DND-41 (cell line): ENCODE results near the gene USP46.

Experiments
- ATAC-seq: fragments of 200-7000 bp; cut with Tn5 transposase; 3 replicates; pipeline ENCODE4 v1.9.1; 2021; ENCODE audit warnings: low read depth; ENCODE audit not compliant: insufficient read depth
- DNase-seq: peaks from one replicate; pipeline ENCODE4 v3.0.0-alpha.2; 2020
- H2AFZ ChIP-seq: 2 replicates; pipeline ENCODE4 v1.6.0; 2012; ENCODE audit warnings: low read depth, low read length
- H3K27ac ChIP-seq: 2 replicates; pipeline ENCODE4 v1.5.1; 2012; ENCODE audit warnings: low read length, inconsistent platforms
- H3K27me3 ChIP-seq: fragments of 200-600 bp; sonication (generic); 2 replicates; pipeline ENCODE4 v1.6.0; 2012; ENCODE audit warnings: low read length, mild to moderate bottlenecking, inconsistent platforms; ENCODE audit not compliant: insufficient read depth, poor library complexity
- H3K36me3 ChIP-seq: 2 replicates; pipeline ENCODE4 v1.5.1; 2012; ENCODE audit warnings: low read length, inconsistent platforms; ENCODE audit not compliant: insufficient read depth
- H3K4me1 ChIP-seq: 2 replicates; pipeline ENCODE4 v1.5.1; 2012; ENCODE audit warnings: mild to moderate bottlenecking, low read length; ENCODE audit not compliant: insufficient read depth
- H3K4me2 ChIP-seq: 2 replicates; pipeline ENCODE4 v1.6.0; 2012; ENCODE audit warnings: mild to moderate bottlenecking, moderate library complexity, low read length, inconsistent platforms; ENCODE audit not compliant: insufficient read depth
- H3K4me3 ChIP-seq, 2 experiments: fragments of 200-600 bp in 1 of 2; shearing (Covaris generic) in 1 of 2; 2 replicates each; pipeline ENCODE4 v1.5.1; 2012 to 2016; ENCODE audit warnings: inconsistent platforms in 2 of 2, low read length in 2 of 2, mild to moderate bottlenecking in 2 of 2, low read depth in 1 of 2, moderate library complexity in 1 of 2
- H3K79me2 ChIP-seq: 2 replicates; pipeline ENCODE4 v1.6.0; 2012; ENCODE audit warnings: low read length, inconsistent platforms; ENCODE audit not compliant: insufficient read depth
- H3K9ac ChIP-seq: 2 replicates; pipeline ENCODE4 v1.6.0; 2012; ENCODE audit warnings: low read depth, mild to moderate bottlenecking, inconsistent platforms, low read length, moderate library complexity
- H3K9me3 ChIP-seq: 2 replicates; pipeline ENCODE4 v1.5.1; 2012; ENCODE audit warnings: low read length, moderate library complexity, mild to moderate bottlenecking, inconsistent platforms; ENCODE audit not compliant: insufficient read depth, severe bottlenecking
- H4K20me1 ChIP-seq: 2 replicates; pipeline ENCODE4 v1.6.0; 2012; ENCODE audit warnings: low read length; ENCODE audit not compliant: insufficient read depth
- EZH2 ChIP-seq: IDR thresholded peaks from 3 replicates; pipeline ENCODE4 v1.6.1; 2012; ENCODE audit warnings: borderline replicate concordance, low read depth, mild to moderate bottlenecking, moderate library complexity, low read length, inconsistent platforms; ENCODE audit not compliant: severe bottlenecking
- TF ChIP-seq, protein P1 (sequence below): IDR thresholded peaks from 2 replicates; pipeline ENCODE4 v1.5.1; 2012; ENCODE audit warnings: borderline replicate concordance, low read length, moderate library complexity, mild to moderate bottlenecking; ENCODE audit not compliant: poor library complexity, severe bottlenecking; ENCODE audit errors: extremely low read depth

USP46 gene

DNA sequence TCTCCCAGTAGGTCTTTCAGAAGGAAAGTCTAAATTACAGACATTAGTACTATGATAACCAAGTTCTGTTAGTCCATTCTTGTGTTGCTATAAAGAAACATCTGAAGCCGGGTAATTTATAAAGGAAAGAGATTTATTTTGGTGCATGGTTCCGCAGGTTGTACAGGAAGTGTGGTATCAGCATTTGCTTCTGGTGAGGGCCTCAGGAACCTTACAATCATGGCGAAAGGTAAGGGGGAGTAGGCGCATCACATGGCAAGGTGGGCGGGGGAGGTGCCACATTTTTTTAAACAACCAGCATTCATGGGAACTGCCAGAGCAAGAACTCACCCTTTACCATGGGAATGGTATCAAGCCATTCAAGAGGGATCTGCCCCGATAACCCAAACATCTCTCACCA is 26.2 kb upstream of the USP46 start:
- Histone ChIP-seq H3K4me1 (no peaks in the 10 kb centered on the region), H3K36me3 (no peaks in the 10 kb centered on the region), H3K79me2 (no peaks in the 10 kb centered on the region), H2AFZ (no peak overlapping the region), H3K4me2 (no peak overlapping the region), H3K4me3 (no peak overlapping the region), H3K27me3 (no peaks in the 10 kb centered on the region), H3K27ac (no peak overlapping the region), H3K9me3 (no peaks in the 10 kb centered on the region), H3K9ac (no peak overlapping the region), H4K20me1 (no peaks in the 10 kb centered on the region)
- no peak for TF ChIP-seq EZH2
- TF ChIP-seq, protein P1, sequence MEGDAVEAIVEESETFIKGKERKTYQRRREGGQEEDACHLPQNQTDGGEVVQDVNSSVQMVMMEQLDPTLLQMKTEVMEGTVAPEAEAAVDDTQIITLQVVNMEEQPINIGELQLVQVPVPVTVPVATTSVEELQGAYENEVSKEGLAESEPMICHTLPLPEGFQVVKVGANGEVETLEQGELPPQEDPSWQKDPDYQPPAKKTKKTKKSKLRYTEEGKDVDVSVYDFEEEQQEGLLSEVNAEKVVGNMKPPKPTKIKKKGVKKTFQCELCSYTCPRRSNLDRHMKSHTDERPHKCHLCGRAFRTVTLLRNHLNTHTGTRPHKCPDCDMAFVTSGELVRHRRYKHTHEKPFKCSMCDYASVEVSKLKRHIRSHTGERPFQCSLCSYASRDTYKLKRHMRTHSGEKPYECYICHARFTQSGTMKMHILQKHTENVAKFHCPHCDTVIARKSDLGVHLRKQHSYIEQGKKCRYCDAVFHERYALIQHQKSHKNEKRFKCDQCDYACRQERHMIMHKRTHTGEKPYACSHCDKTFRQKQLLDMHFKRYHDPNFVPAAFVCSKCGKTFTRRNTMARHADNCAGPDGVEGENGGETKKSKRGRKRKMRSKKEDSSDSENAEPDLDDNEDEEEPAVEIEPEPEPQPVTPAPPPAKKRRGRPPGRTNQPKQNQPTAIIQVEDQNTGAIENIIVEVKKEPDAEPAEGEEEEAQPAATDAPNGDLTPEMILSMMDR: no peak
- ATAC-seq: no peak
- DNase-seq: no peak

DNA sequence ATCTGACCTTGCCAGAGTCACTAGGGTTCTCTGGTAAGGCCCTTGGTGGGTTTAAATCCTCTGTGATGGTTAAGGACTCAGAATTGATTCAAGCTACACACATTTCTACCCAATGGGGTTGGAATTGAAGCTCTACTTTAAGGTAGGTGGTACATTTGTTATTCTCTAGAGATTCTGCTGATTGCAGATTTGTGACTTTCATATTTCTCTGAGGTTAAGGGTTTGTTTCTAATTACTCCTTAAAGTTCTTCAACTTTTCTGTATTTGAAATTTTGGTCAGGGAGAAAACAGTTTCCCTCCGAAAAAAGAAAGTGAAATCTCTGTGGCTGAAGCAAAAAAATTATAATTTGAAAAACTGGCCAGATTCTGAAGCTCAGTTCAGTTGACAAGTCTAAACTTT is 25.8 kb upstream of the USP46 start:
- DNase-seq: no peak
- H3K27ac ChIP-seq: no peak overlapping the region
- H3K4me2 ChIP-seq: no peak overlapping the region
- no peaks in the 10 kb centered on the region for H3K36me3 ChIP-seq
- no peaks in the 10 kb centered on the region for H3K9me3 ChIP-seq
- H3K4me3 ChIP-seq: no peak overlapping the region
- H3K27me3 ChIP-seq: no peaks in the 10 kb centered on the region
- H3K79me2 ChIP-seq: no peaks in the 10 kb centered on the region
- no peaks in the 10 kb centered on the region for H4K20me1 ChIP-seq
- TF ChIP-seq, protein P1: no peak
- no peak for TF ChIP-seq EZH2
- ATAC-seq: no peak
- H3K9ac ChIP-seq: no peak overlapping the region
- H2AFZ ChIP-seq: no peak overlapping the region
- no peaks in the 10 kb centered on the region for H3K4me1 ChIP-seq

DNA sequence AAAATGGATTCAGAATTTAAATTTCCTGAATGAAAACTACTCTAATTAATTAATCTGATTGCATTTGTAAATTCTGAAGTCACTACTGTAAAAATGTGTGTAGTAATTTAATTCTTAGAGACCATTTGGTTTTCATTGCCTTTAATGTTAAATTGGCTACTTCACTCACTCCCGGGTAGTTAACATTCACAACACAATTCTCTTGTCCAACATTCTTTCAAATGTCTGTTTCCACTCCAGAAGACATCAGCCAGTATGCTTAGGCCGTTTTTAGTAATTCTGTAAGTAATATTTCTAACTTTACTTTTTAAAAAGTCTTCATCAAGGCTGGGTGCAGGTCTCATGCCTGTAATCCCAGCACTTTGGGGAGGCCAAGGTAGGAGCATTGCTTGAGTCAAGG is 21.3 kb upstream of the USP46 start:
- H3K27ac ChIP-seq: no peak overlapping the region
- H3K4me3 ChIP-seq: no peak overlapping the region
- no peaks in the 10 kb centered on the region for H4K20me1 ChIP-seq
- H3K4me1 ChIP-seq: no peaks in the 10 kb centered on the region
- no peaks in the 10 kb centered on the region for H3K9me3 ChIP-seq
- no peaks in the 10 kb centered on the region for H3K79me2 ChIP-seq
- H2AFZ ChIP-seq: no peak overlapping the region
- no peak overlapping the region for H3K9ac ChIP-seq
- no peak overlapping the region for H3K4me2 ChIP-seq
- ATAC-seq: no peak
- TF ChIP-seq, protein P1: no peak
- TF ChIP-seq EZH2: no peak
- no peaks in the 10 kb centered on the region for H3K27me3 ChIP-seq
- no peak for DNase-seq
- H3K36me3 ChIP-seq: no peaks in the 10 kb centered on the region

DNA sequence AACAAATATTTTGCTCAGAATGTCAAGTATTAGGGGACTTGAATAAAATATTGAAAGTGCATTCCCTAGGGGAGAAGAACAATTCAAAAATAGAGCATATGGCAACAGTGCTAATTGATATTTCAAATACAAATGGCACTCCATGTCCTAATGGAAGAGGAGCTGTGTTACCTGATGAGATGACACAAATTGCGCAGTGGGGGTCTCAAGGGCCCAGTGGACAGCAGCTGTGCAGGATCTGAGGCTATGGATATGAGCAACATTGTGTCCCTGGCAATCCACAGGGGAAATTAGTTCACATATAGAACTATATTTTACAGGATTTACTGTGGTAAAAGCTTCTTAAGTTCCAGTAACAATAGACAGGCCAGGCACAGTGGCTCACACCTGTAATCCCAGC is 17.4 kb upstream of the USP46 start:
- DNase-seq: no peak
- Histone ChIP-seq H3K4me3 (no peak overlapping the region), H3K9ac (no peak overlapping the region), H3K4me2 (no peak overlapping the region), H2AFZ (no peak overlapping the region), H3K79me2 (no peaks in the 10 kb centered on the region), H3K4me1 (no peaks in the 10 kb centered on the region), H3K36me3 (no peaks in the 10 kb centered on the region), H3K27me3 (no peaks in the 10 kb centered on the region), H3K9me3 (no peaks in the 10 kb centered on the region), H4K20me1 (no peaks in the 10 kb centered on the region), H3K27ac (no peak overlapping the region)
- TF ChIP-seq EZH2: no peak
- TF ChIP-seq, protein P1: no peak
- ATAC-seq: no peak
